NCI-H187 (cell line): ENCODE results near the gene SRPRA.
A peak's percentile ranks its signal among the peaks of the same experiment; 100 is the strongest.
"Not testable (repeated sequence)": the region's sequence is repeated elsewhere in the genome, so short reads cannot be mapped to it uniquely, and the experiment has no call there.

Source experiments
- DNase-seq, 2 experiments: peaks; one replicate each; lab custom pipeline; 2025; lab: John Stamatoyannopoulos, UW

The SRPRA gene, protein sequence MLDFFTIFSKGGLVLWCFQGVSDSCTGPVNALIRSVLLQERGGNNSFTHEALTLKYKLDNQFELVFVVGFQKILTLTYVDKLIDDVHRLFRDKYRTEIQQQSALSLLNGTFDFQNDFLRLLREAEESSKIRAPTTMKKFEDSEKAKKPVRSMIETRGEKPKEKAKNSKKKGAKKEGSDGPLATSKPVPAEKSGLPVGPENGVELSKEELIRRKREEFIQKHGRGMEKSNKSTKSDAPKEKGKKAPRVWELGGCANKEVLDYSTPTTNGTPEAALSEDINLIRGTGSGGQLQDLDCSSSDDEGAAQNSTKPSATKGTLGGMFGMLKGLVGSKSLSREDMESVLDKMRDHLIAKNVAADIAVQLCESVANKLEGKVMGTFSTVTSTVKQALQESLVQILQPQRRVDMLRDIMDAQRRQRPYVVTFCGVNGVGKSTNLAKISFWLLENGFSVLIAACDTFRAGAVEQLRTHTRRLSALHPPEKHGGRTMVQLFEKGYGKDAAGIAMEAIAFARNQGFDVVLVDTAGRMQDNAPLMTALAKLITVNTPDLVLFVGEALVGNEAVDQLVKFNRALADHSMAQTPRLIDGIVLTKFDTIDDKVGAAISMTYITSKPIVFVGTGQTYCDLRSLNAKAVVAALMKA

DNA sequence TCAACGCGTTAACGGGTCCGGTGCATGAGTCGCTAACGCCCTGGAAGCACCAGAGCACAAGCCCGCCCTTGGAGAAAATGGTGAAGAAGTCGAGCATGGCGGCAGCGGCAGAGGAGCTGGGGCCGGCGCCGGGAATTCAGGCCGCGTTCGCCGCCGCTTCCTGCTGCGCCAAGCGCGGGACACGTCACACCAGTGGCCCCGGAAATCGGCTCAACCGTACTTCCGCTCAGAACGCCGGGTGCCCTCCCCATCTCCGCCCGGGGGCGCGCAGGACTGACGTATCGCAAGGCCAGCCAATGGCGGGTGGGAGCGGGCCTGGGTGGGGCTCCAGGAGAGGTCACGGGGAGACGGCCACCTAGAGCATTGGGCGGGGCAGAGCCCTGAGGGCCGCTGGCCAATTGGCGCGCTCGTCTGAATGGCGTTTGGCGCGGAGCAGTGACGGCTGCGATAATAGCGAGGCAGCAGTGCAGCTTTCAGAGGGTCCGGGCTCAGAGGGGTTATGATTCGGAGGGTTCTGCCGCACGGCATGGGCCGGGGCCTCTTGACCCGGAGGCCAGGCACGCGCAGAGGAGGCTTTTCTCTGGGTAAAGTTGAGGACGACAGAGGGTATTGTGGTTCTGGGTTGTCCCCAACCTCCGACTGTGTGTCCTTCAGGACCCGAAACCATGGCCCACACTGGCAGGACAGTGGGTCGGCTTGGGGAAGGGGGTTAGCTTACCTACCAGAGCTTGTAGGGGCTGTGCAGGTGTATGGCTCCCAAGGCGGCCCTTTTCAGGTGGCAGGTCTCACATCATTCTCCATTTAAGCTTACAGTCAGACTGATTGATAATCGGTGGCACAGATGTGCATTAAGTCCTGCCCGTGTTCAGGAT lies at the start of gene SRPRA, which contains the start of gene FOXRED1:
SRPRA (minus strand) TSS at position 188 of the 872 bp plus-strand sequence; CDS start at position 97, 91 bp downstream.
FOXRED1 (plus strand) TSS at position 447 of the 872 bp plus-strand sequence; CDS start at position 500, 53 bp downstream.
- DNase-seq, result peak; percentile 93 to 98

DNA sequence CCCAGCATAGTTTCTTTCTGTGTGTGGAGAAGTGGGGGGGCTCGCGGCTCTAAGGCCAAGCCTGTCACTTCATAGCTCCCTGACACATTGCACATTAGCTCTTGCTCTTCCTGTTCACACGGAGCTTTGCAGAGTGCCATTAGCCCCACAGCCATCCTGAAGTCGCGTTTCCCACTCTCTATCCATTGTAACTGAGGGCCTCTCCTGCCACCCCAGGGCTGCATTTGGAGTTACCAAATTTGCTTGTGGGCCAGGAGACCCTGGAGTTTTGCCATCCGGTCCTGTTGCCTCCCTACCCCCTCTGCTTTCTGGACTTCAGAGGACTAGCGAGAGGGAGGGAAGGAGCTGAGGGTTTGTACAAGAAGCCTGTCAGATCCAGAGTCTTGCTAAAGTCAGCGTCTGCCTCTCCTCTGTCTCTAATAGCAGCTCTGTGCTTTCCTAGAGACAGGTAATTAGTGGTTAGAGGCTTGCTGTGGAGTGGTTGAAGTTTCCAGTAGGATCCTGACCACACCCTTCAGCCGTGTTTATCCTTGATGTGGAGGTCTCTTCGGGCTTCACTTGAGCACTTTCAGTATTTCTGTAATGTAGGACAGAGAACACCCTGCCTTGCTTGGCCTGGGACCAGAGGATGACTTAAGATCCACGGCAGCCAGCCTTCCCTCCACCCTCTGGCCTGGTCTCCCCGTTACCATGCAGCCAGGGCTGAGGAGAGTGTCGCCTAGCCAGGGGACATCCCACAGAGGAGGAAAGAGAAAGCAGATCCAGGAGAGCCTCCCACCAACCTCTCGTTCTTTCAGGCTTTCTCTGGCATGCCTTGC lies 49.3 kb upstream of the SRPRA start:
- DNase-seq, result peak in 1 of 2 experiments; percentile 11

DNA sequence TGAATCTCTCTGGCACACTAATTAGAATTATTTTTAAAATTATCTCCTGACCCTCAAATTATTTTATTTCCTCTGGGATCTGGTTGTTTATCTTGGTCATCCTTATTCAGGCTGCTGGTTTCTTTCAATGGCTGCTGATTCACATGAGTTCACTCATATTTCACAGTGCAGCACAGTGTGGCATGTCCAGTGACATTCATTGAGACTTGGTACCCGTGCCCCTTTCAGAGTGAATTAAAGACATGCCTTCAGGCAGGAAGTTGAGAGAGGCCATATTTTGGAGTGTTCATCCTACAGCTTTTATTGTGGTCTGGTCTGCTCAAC lies 48.7 kb upstream of the SRPRA start:
- no peak for DNase-seq

DNA sequence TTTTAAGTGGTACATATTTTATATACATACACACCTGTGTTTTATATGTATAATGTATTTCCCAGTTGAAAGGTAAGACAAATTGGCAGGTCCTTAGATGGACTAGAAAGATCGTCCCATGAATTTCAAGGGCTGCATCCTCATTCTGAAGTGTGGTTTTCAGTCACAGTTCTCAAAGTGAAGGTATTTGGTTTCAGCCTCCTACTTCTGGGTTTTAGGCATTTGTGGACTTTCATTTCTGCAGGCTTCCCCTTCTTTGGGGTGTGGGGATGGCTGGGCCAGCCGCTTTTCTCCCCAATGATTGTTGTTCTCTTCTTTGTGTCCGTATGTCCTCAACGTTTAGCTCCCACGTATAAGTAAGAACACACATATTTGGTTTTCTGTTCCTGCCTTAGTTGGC lies 45.1 kb upstream of the SRPRA start:
- DNase-seq, result no peak

DNA sequence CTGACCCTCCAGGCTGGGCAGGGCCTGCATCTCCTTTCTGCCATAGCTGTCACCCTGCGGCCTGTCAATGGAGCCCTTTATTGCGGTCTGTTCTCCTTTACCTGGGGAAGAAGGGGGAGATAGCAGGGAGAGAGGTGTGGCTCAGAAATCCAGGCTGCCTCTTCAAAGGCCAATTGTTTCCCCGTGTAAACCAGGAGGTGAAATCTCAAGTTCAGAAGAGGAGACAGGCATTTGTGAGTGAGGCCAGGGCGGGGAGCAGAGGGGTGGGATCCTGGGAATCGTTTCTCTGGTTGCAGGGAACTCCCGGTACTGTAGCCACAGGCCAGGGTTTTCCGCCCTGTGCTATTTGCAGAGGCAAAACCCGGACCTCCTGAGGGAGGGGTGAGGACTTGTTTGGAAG lies 44.3 kb upstream of the SRPRA start:
- no peak for DNase-seq

DNA sequence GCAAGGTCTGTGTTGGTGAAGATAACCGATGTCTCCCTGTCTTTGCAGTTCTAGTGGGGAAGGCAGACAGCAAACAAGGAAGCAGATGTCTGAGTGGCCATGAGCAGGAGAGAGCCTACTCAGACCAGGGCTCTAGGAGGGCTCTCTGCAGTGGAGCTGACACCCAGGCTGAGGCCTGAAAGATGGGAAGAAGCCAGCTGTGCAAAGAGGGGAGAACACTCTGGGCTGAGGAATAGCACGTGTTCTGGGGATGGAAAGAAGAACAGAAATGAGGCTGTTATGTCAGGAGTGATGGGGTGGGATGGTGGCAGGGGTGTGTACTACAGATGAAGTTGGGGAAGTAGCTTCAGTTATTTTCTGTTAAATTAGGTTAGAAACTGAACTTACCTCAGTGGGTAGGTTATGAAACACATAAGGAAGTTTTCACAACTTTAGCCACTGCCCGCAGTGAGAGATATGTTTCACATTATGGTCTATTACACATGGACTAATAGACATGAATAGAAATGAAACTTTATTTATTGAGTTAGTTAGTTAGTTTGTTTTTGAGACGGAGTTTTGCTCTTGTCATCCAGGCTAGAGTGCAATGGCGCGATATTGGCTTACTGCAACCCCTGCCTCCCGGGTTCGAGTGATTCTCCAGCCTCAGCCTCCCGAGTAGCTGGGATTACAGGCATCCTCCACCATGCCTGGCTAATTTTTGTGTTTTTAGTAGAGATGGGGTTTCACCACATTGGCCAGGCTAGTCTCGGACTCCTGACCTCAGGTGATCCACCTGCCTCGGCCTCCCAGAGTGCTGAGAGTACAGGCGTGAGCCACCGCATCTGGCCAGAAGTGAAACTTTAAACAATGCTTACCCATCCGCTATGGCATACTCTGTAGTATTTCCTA lies 43.0 kb upstream of the SRPRA start:
- no peak for DNase-seq

DNA sequence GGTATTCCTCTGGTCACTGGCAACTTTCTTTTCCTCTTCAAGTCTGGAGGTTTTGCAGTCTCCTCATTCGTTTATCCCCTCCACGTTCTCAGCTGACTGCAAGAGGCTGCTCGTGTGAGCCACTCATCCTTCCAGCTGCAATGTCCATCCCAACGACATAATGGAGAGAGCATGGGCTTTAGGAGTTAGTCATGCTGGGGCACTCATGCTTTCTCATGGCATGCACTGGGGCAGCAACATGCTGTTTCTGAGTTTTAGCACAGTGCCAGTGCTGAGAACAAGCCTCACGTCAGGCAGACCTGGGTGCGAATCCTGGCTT lies 42.3 kb upstream of the SRPRA start:
- no peak for DNase-seq

DNA sequence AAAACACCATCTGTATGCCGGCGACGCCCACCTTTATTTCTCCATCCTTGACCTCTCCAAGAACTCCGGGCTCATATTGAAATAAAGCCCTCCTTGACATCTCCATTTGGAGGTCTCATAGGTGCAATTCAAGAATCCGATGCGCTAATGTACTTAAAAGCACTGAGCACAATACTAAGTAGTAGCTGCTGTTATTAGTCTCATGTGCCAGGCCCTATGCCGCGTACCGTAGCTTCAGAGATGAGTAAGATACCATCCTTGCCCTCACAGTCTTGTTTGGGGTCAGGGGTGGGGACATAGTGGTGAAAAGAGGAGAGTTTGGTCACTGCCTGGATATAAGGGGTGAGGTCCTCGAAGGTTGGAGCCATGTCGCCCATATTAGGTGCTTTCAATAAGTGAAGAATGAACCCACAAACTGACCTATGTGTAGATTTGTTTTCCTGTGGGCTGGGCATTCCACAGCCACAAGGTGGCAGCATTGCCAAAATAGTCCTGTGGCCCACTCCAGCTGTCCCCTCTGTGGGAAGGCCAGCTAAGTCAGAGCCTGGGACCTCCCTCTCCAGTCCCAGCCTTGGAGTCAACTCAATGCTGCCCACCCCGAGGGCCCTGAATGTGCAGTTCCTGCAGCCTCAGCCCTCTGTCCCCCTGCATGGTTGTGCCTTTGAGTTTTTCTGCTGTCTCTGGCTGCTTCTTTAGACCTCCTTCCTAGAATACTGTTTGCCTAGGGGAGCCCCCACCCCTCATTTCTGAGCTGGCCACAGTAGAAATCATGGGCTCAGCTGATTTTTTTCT lies 41.7 kb upstream of the SRPRA start:
- peak in 1 of 2 experiments; percentile 21 for DNase-seq

DNA sequence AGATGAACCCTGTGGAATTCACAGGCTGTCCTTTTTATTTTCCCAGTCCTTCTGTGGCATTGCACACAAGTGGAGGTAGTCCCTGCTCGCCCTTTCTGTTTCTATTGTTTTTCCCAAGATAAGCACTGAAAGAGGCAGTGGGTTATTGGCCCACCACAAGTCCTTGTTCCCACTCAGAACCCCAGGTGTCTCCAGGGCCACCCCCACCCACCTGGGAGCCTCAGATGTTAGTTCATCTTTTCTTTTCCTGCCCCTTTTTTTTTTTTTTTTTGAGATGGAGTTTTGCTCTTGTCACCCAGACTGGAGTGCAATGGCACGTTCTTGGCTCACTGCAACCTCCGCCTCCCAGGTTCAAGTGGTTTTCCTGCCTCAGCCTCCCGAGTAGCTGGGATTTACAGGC lies 40.1 kb upstream of the SRPRA start:
- DNase-seq, result not testable (repeated sequence)

DNA sequence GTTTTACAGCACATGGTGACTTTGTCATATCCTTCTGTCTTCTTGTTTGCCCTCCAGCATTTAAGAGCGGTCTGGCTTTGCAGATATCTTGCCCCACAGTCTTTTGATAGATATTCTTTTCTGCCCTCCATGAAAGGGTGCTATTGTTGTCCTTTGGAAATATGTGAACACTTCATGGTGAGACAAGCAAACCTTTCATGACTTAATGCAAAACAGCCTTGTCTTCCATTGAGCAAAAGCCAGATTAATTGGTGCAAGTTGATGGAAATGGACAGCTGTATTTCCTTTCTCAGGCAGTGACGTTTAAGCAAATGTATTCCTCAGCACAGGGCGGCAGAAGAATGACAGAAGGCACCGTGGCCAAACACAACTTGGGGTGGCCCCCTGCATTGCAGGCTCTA lies 39.6 kb upstream of the SRPRA start:
- no peak for DNase-seq

DNA sequence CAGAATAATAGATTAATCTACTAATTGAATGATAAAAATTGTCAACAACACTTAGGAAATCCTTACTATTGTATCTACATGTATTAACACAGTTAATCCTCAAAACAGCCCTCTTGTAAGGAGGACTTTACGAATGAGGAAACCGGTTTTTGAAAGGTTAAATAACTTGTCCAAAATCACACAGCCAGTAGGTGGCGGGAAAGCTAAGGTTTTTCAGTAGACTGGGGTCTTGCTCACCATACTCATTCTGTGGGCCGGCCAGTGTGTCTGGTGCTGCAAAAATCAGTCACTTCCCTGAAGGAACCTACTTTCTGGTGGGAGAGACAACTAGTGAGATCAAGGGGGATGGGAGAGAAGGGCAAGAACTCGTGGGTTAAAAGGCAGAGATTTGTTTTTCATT lies 39.0 kb upstream of the SRPRA start:
- DNase-seq, result no peak

DNA sequence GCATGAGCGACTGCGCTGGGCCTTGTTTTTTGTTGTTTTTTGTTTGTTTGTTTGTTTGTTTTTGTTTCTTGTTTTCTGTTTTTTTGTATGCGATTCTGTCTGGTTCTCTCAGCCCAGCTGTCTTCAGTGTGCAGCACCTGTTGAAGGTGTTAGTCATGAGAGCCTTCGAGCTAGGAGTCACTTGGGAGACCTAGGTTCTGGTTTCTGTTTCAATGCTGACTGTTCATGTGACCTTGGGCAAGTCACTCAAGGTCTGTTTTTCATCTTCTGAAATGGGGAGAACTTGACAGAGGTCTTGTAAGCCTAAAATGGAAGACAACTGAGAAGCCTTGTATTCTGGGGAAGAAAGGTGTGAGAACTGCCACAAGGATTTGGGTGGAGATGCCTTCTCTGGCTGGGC lies 37.0 kb upstream of the SRPRA start:
- no peak for DNase-seq

DNA sequence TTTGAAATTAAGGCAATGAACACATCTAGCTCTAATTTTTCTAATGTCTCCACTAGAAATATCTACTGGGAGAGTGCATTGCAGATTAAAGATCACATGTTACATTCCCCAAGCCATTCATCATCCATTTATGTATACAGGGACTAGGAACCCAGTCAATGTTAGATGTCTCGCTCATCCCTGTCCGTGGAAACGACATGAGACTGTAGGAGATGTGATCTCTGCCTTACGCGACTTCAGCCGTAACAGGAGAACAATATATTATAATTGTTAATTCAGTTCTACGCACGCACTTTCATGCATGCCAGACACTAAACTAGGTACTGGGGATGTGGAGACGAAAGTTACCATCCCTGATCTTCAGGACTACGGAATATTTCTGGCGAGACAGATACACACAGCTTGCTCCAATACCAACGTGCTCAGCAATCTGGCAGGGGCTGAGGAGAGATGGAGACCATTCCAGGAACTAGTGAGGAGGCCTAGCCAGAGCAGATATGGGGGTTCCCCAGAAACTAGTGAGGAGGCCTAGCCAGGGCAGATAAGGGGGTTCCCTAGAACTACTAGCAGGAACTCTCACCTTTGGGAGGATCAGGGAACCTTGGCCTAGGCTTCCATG lies 35.9 kb upstream of the SRPRA start:
- DNase-seq, result no peak

DNA sequence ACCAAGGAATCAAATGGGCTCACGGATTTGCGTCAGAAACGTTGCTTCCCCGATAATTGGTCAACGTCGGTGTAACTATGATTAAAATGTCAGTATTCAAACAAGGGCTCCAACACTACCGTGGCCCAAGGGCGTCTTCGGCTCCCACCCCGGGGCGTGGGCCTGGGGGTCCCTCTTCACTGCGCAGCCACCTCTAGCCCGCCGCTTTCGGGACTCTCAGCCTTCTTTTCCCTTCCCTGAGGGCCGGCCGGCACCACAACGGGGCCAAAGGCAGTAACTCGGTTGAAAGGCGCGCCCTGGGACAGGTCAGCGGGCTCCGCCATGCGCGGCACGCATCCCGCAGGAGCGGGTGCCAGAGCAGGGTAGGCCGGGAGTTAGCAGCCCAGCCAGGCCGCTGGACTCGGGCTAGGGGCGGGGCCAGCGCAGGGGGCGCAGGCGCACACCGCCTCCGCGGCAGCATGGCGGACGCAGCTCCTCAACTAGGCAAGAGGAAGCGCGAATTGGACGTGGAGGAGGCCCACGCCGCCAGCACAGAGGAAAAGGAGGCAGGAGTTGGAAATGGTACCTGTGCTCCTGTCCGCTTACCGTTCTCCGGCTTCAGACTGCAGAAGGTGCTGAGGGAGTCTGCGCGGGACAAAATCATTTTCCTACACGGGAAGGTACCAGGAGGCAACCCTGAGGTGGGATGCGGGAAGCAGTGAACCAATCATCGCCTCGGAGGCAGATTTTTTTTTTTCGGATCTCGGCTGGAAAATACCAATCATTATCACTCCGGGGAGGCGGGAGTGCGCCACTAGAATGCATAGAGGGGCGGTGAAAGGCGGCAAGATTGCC lies 35.1 kb upstream of the SRPRA start, which contains the start of gene DCPS:
DCPS (plus strand) TSS at position 438 of the 834 bp plus-strand sequence; CDS start at position 459, 21 bp downstream.
- DNase-seq, result peak; percentile 76 to 98

DNA sequence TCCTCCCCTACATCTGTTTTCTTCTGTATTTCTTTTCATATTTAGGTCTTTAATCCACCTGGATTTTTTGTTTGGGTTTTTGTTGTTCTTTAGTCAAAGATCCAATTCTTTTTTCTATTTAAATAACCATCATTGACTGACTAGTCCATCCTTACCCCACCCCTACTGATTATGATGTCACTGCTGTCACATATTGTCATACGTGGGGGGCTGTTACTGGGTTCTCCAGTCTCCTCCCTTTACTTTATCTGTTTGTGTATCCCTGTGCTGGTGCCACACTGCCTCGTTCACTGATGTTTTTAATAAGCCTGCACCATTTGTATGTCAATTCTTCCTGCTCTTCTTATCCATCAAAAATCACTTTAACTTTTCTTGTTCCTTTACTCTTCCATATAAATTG lies 28.3 kb upstream of the SRPRA start:
- no peak for DNase-seq

DNA sequence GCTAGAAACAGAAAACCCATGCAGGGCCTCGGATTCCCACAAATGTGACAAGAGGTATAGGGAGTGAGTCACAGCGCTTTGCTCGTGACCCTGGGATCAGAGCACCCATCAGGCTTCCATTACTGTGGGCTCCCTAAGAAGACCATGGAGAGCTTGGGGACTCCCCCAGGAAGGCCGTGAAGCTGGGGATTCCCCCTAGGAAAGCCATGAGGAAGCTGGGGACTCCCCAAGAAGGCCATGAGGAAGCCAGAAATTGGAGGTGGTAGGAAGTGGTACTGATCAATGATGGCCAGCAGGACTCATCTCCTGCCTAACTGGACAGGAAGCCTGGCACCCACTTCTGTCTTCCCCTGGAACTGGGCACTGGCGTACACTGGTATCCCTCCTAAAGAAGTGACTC lies 25.0 kb upstream of the SRPRA start:
- DNase-seq, result no peak

DNA sequence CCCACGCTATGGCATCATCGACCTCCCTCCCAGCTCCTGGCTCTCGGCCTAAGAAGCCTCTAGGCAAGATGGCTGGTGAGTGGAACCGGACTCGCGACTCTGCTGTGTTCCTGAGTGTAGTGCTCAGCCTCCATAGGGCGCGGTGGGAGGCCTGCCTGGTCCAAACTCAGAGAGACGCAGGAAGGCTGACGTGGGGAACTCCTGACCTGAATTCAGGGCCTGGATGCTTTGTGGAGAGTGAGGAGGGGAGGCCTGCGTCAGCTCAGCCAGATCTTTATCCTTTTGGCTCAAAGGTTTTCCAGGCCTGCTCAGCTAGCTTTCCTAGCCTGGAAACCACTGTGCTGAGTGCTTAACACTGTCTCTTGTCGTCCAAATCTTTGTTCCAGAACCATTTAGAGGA lies 22.2 kb upstream of the SRPRA start:
- DNase-seq, result no peak

DNA sequence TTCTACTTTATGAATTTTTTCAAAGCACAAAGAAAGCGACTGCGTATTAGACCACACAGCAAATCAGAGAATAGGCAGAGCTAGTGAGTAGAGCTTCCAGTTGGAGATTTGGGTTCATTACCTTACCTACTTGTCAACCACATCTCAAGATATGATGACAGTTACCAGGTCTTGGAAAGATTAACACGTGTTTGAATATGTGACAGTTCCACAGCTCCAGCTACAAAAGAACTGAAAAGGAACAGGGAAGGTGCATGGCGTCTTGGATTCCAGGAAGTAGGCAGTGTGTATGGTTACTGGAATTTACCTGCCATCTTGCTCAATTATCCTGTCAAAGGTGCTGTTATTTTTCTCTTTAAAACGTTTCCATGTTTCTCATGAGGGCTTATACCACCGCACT lies 19.5 kb upstream of the SRPRA start:
- no peak for DNase-seq

DNA sequence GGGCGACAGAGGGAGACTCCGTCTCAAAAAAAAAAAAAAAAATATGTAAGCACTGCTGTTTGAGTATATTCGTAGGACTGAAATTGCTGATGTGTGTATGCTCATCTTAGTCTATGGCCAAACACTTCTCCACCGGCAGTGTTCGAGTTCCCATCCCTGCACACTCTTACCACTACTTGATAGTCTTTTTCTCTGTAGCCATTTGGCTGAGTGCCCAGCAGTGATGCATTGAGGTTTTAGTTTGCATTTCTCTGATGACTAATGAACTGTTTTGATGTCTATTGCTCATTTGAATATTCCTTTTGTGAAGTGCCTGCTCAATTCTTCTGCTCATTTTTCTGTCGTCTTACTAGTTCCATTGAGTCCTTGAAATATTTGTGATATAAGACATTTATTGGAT lies 16.1 kb upstream of the SRPRA start:
- peak; percentile 28 to 55 for DNase-seq
